Fibroblast of skin of scalp (primary cell): ENCODE results near the gene CFAP90.

Experiments
- DNase-seq: peaks from one replicate; pipeline ENCODE4 v3.0.0-alpha.2; 2013

CFAP90 gene

DNA sequence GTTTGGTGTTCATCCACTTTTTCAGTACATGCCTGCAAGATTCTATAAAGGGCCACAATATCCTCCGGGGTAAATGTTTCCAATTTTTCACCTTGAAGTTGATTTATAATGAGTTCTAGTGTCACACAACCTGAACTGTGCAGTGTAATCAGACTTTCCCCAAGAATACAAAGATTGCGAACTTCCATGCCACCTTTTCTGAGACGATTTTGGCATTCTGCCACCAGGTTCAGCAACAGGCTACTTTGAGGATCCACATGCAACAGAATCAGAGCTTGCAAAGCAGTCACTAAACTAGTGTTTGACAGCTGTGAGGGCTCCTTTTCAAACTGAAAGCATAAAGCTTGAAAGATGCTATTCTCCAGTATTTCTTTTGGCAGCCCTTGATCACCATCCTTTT, 16.3 kb upstream of the CFAP90 start:
- DNase-seq: no peak

DNA sequence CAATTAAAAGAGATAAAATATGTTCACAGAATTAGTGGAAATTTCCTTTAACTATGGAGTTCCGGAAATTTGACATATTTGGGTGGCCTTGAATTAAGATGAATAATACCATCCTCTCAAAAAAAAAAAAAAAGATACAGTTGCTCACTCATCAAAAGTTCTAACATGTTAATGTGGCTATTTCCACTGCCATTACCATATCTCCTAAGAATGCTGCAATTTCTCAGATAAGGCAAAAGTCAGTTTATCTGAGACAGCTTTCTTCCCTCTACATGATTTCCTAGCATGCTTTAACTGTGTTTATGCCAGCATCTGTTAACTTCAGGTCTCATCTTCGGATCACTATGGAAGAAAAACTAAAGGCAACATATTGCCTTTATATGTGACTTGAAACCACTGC, 15.3 kb upstream of the CFAP90 start:
- no peak for DNase-seq

DNA sequence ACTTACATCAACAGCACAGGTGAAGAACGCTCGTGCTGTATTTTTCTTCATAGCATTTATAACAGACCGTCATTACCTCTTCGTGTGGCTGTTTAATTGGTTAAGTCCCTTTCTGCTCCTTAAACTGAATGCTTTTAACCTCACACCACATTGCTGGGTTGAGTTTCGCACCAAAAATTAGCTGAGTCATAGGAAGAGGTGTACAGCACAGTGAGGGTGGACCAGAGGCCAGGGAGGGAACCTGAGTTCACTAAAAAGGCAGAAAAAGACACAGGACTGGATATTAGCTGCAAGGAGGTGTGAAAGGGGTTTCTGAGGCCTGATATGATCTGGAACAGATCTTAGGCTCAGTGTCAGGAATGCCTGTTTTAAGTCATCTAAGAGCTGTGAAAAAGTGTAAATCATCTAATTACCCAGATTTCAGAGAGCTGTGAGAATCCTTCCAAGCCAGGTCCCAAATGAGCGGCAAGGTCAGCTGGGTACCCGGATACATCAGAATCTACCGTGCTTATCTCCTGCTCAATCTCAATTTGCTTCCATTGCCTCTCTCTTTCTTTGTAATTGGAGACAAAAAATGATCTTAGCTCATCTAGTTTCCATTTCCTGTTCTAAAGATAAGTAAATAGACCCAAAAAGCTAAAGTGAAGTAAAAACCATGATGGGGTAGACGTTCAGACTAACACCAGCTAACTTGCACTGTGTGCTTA, 7.1 kb upstream of the CFAP90 start:
- DNase-seq: no peak

DNA sequence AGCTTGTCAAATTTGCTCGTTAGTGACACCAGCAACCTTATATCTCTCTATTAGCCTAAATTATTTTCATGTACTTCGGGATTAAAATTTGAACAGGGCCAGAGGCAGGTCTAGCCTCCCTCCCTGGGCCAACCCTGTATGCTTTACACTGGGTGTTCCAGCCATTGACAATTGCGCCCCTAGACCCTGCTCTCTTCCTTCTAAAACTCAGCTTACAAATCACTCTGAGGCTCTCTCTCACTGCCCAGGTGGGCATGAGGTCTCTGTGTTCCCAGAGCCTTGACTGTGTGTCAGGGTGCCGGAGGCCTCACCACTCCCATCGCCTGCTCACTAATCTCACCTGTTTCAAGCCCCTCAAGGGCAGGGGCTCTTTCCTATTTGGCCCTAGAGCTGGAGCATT, 6.4 kb upstream of the CFAP90 start:
- DNase-seq: no peak

DNA sequence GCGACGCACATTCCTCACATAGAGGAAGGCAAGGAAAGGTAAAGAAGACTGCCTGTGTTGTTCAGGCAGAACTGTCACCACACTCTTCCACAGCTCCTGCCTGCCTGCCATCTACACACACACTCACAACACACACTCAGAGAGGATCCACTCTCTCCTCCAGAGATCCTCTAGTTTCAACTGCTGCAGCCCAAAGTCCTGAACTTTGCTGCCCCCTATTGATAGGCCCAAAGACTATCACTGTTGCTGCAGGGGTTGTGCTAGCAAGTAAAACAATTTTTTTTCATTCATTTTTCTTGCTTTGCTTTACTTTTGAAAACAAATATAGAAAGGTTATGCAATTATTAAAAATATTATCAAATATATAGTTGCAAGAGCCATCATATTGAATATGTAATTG, 5.9 kb upstream of the CFAP90 start:
- DNase-seq: peak; percentile 33

DNA sequence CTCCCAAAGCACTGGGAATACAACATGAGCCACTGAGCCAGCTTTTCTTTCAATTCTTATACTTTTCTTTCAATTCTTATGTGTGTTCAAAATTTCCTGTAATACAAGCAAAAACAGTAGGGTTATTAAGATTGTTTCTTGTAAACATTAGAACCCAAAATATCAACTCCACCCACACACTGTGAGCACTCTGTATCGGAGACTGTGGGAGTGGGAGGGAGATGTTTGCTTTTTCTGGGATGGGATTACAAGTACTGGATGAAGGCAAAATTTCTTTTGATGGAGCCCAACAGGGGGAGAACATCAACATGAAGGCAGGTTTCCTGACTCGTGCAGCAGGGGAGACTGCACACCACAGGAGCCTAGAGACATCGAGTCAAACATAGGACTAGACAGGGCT, 4.7 kb upstream of the CFAP90 start:
- DNase-seq: no peak

DNA sequence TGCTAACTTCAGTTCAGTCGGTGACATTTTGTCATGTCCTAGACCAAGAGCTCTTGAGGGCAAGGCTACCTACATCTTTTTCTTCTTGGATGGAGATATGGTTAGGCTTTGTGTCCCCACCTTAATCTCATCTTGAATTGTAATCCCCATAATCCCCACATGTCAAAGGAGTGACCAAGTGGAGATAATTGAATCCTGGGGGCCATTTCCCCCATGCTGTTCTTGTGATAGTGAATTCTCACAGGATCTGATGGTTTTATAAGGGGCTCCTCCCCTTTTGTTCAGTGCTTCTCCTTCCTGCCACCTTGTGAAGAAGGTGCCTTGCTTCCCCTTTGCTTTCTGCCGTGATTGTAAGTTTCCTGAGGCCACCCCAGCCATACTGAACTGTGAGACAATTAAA, 2.1 kb upstream of the CFAP90 start:
- DNase-seq: no peak

DNA sequence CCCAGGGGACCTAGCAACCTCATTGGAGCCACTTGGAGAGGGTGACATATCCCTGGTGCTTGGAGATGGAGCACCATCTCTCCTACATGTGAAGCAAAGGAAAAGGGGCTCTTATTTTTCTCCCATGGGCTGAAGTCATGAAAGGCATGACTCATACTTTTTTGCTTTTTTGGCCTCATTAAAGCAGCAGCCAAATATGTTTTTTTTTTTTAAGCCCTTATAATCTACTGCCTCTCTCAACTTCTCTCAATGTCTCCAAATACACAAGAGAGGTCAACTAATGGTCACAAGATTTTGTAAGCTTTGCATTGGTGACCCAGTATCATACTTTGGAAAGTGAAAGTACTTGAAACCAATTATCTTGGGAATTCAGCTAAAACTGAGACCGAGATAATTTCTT, 1.6 kb upstream of the CFAP90 start:
- DNase-seq: peak; percentile 17

DNA sequence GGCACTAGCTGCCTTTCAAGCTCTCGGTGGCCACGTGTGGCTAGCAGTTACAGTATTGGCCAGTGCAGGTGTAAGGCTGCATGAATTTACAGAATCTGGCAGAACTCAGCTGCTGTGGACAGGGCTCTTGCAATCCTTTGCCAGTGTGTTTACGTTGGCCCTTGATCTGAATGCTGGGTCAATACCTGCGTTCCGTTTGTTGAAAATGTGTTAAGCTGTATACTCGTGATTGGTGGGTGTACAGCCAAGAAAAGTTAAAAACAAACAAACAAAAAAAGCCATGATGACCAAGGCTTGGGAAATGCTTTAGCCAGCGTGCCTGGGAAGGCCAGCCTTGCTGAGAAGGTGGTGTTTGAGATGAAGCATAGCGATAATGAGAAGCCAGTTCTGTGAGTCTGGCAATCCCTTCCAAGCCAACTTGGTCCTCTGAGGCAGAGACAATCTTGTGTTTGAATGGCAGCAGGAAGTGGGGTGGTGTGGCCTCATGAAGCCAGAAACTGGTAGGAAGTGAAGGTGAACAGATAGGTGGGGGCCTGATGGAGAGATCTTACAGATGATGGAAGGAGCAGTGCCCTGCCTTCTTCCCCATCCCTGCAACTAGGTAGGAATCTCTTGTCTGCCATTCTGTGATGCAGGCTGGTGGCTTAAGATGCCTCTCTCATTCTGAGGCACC, 820 bp upstream of the CFAP90 start:
- no peak for DNase-seq

DNA sequence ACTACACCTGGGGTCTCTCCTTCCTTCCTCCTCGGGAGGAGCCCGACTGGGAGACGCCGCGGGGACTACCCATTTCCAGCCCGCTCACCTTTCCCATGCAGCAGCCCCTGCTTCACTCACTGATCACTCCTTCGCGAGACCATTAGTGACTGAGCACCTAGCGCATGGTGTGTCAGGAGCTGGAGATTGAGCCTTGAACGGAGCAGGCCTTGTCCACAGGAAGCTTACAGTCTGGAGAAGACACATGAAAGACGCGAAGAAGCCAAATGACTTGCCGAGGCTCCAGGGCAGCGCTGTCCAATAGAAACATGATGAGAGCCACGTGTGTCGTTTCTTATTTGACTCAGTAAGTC, 283 bp upstream of the CFAP90 start:
- DNase-seq: no peak

DNA sequence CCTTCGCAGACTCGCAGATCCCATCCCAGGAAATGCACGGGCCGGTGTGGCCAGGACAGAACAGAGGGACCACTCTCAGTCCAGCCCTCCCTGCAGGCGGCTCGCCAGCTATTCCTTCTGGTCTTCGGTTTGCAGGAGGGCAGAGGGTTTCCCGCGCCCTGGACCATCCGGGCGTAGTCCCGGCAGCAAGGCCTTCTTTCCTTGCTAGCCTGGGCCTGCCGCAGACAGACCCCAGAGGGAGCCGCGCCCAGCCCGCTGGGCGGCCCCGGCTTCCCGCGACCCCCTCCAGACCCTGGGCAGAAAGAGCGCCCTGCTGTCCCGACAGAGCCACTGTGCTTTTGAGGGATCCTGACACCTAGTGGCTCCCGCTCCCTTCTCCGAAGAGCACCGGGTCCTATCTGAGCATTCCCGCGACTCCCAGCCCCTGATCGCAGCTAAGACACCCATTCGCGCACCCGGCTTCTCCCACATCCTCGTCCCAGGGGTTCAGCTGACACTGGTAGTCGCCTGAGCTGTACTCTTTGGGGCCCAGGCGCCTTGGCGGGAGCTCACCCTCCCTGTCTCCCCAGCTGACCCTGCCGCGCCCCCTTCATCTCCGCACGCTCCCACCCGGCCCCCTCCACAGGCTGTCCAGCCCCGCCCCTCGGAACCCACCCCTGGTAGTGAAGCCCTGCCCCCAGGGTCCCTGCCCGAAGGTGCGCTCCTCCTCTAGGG, 1.1 kb downstream of the CFAP90 start:
- no peak for DNase-seq

DNA sequence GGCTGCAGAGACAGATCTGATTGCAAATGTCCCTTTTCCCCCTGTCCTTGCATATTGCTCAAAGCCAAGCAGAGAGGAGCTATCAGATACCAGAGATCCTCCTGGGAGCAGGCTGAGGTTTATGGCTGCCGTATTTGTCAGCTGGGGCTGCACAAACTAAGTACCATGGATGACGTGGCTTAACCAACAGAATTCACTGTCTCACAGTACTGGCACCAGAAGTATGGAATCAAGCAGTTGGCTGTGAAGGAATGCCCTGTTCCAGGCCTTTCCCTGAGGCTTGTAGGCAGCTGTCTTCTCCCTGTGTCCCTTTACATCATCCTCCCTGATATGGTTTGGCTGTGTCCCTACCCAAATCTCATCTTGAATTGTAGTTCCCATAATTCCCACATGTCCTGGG, 2.6 kb downstream of the CFAP90 start:
- DNase-seq: peak; percentile 43

DNA sequence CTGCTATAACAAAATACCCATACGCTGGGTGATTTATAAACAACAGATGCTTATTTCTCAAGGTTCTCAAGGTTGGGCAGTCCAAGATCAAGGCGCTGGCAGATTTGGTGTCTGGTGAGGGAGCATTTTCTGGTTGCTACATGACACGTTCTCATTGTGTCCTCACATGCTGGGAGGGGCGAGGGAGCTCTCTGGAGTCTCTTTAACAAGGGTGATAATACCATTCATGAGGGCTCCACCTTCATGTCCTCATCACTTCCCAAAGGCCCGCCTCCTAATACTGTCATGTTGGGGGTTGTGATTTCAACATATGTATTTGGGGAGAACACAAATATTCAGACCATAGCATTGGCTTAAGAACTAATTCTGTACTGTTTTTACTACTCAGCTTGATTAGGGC, 4.6 kb downstream of the CFAP90 start:
- no peak for DNase-seq

DNA sequence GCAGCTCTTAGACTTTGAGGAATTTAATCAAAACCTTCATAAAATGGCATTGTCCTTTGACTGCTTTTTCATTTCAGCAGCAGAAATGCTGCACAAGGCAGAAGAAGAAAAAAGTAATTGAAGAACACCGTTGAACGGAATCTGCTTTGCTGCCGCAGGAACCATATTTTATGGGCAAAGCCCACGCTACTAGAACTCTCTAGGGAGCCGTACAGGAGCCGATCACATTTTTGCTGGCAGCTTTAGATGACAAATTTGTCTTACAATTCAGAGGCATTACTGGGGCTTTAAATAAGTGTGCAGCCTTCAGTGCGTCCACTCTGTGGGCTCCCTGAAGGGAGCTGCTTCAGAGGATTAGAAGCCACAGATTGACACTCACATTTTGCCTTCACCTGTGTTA, 5.4 kb downstream of the CFAP90 start:
- DNase-seq: no peak

DNA sequence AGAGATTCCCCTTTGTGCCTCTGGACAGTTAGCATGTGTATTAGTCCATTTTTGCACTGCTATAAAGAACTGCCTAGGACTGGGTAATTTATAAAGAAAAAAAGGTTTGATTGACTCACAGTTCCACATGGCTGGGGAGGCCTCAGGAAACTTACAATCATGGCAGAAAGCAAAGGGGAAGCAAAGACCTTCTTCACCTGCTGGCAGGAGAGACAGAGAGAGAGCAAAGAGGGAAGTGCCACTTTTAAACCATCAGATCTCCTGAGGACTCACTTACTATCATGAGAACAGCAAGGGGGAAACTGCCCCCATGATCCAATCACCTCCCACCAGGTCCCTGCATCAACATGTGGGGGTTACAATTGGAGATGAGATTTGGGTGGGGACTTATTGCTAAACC, 6.0 kb downstream of the CFAP90 start:
- no peak for DNase-seq

DNA sequence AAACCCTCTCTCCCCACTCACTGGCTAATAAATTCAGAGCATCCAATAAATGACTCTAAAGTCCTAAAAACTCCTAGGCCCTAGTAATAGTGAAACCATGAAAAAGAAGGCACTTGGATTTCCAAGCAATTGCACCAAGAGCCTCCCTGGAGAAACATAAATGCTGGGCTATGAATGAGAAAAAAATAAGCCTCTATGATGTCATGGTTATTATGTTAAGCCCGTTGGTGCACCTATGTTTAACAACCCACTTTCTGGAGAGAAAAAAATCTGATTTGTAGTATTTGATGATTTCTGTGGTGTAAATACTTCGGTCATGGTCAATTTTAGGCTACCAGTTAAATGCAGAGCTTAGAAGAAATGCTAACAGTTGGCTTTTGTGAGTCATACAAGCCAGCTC, 8.4 kb downstream of the CFAP90 start:
- DNase-seq: no peak

DNA sequence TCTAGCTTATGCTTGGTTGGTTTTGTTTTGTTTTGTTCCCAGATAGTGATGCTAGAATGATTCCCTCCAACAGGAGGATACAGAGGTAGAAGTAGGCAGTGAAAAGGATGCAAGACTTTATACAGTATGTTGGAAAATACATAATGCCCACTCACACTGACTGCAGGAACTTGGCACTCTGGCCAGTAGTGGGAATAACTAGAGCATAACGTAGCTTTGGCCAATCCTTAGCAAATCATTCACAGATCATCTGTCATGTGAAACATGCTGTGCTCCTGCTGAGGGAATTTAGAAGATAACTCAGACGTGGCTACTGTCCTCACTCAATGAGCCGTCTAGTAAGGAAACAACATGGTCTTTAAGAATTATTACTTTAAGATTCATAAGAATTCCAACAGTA, 13.5 kb downstream of the CFAP90 start:
- DNase-seq: no peak

DNA sequence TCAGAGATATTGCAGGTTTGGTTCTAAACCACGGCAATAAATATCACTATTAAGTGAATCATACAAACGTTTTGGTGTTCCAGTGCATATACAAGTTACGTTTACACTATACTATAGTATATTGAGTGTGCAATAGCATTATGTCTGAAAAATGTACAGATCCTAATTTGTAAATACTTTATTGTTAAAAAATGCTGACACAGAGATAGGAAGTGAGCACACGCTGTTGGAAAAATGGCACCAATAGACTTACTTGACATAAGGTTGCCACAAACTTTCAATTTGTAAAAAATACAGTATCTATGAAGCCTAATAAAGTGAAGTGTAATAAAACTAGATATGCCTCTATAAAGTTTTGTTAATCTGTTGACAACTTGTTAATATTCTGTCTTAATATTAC, 16.0 kb downstream of the CFAP90 start:
- no peak for DNase-seq

DNA sequence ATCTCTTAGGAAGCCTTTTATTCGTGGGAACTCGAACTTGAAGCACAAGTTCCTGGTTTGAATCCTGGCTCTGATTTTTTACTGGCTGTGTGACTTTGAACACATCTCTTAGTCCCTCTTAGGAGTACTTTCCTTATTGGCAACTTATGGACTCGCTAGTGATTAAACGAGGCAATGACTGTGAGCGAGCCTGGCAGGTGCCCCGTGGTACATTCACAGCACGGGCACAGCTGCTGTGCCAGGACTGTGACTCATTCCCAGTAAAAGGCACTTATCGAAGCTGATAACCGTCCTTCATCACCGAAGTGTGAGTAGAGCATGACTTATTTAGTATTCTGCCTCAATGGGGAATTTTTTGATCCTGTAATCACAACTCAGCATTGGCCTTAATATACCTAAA, 22.7 kb downstream of the CFAP90 start:
- DNase-seq: no peak

DNA sequence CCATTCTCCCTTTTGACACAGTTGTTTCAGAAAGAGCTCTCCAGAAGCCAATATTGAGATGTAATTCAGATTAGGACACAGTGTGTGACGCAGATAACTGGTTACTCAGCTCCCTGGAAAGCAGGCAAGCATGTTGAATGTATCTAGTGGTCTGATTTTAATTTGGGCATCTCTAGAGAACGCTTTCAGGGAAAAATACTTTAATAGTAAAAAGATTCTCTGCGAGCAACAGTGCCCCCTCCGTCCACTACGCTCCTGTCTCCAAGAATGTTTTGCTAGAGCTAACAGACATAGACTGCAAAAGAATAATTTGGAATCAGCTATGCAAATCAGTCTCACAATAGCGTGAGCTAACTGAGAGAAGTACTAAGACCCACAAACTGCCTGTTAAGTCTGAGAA, 23.3 kb downstream of the CFAP90 start:
- peak; percentile 13 for DNase-seq

DNA sequence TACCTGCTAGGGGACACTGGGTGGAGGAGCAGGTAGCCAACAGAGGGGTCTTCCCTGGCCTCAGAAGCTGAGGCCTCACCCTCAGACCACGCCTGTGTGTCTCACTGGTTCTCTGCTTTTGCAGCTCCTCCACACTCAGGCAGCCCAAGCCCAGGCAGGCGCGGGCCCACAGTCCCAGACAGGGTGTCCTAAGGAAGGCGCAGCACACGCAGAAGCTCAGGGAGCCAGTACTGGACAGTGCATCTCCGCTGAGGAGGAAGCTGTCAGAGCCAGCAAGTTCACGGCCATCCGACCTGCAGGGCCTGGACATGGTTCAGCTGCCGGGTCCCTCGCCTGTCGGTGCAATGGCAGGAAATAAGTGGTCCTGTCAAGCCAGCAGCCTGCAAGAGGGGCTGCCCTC, 25.3 kb downstream of the CFAP90 start:
- no peak for DNase-seq

DNA sequence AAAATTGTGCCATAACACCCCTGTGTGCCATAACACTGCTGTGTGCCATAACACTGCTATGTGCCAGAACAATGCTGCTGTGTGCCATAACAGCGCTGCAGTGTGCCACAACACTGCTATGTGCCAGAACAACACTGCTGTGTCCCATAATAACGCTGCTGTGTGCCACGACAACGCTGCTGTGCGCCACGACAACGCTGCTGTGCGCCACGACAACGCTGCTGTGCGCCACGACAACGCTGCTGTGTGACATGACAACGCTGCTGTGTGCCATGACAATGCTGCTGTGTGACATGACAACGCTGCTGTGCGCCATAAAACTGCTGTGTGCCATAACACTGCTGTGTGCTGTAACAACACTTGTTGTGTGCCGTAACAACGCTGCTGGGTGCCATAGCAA, 25.9 kb downstream of the CFAP90 start:
- DNase-seq: no peak

DNA sequence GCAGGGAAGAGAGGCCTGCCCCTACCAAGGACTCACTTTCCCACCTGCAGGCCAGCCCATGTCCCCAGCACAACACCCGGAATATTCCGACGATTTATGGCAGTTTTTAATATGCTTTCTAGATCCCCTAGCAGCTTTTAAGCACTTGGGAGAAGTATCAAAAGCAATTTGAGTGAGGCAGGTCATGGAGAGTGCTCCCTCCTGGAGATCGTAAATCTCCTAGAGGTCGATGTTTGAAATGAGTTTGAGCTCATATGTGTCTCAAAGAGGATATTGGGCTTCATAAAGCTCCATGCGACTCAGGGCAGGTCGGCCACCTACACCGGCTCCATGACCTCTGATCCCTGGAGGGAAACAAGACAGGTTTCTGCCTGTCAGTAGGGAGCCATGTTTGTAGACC, 27.3 kb downstream of the CFAP90 start:
- no peak for DNase-seq

DNA sequence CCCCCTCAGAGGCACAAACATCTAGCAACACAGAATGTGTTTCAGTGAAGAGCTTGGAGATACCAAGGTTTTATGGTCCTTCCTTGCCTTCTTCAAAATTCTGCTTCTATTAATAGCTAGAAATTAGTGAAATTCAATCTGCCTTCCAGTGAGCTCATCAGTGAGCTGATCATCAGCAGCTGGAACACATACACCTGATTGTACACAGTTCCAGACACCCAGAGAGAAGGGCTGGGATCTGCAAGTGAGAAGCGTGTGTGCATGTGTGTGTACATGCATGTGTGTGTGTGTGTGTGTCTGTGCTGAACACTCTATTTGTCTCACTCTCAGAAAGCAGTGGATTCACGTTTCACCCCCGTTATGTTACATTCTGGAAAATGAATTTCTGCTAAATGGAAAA, 28.5 kb downstream of the CFAP90 start:
- no peak for DNase-seq
